Right atrium auricular region (tissue), 2 donors: Measurements from ENCODE around the gene SYT4. TPM values are rescaled to one million over a fixed set of nuclear protein-coding genes. Genes with fewer than 3 reads are reported as not detected.

Source experiments
- DNase-seq: peaks from one replicate; pipeline ENCODE4 v3.0.0-alpha.2; 2019; ENCODE audit warnings: low spot score
- H3K27ac ChIP-seq, 2 donors: fragments of 200-600 bp; sonication (generic); 1 replicate in 1 of 2; 2 replicates in 1 of 2; pipeline ENCODE4 v1.5.1; 2016 to 2019
- H3K27me3 ChIP-seq, 2 donors: fragments of 200-600 bp; sonication (generic); one replicate each; pipeline versions ENCODE4 v1.5.1 to v1.6.0; 2017 to 2019
- H3K36me3 ChIP-seq: fragments of 200-600 bp; sonication (generic); one replicate; pipeline ENCODE4 v1.5.1; 2016
- H3K4me1 ChIP-seq, 2 donors: fragments of 200-600 bp; sonication (generic); one replicate each; pipeline versions ENCODE4 v1.5.1 to v1.6.0; 2017 to 2019
- H3K4me3 ChIP-seq, 2 donors: fragments of 200-600 bp; sonication (generic); 1 replicate in 1 of 2; 2 replicates in 1 of 2; pipeline ENCODE4 v1.5.1; 2017 to 2019; ENCODE audit warnings: mild to moderate bottlenecking in 1 of 2, moderate library complexity in 1 of 2
- H3K9me3 ChIP-seq, 2 donors: fragments of 200-600 bp; sonication (generic); one replicate each; pipeline ENCODE4 v1.5.1; 2019
- total RNA-seq, 2 donors: library from RNA; depleted of rRNA; stranded (reverse); fragments of >200 nt; gene quantifications; one replicate each; pipeline ENCODE4 v1.1.0, GENCODE V29; 2016
- TF ChIP-seq, protein P1 (sequence below), 2 donors: fragments of 200-600 bp; sonication (generic); IDR thresholded peaks; one replicate each; pipeline ENCODE4 v1.5.1; 2019; ENCODE audit warnings: antibody characterized with exemption in 2 of 2

SYT4 gene
- total RNA-seq, 2 donors from 2014 or later: 7.1 to 14.5 TPM

DNA sequence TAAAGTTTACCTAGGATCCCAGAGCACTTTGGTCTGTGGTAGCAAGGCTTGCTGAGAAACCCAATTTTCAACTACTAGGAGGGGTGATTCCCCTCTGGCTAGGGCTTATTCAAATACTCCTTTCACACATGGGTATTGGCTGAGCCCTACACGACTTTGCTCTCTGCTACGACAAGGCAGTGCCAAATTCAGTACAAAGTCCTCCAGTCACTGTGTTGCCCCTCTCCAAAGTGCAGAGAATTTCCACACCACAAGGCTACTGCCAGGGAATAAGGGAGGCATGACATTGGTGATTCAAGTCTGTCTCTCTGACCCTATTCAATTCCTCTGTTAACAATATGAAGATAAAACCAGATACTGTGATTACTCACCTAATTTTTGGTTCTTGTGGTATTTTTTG, 38.9 kb downstream of the SYT4 start:
- Histone ChIP-seq H3K27ac (no peak overlapping the region), H3K9me3 (no peaks in the 10 kb centered on the region), H3K4me1 (no peaks in the 10 kb centered on the region), H3K36me3 (no peaks in the 10 kb centered on the region), H3K4me3 (no peak overlapping the region), H3K27me3 (no peaks in the 10 kb centered on the region)
- no peak for DNase-seq
- TF ChIP-seq, protein P1, sequence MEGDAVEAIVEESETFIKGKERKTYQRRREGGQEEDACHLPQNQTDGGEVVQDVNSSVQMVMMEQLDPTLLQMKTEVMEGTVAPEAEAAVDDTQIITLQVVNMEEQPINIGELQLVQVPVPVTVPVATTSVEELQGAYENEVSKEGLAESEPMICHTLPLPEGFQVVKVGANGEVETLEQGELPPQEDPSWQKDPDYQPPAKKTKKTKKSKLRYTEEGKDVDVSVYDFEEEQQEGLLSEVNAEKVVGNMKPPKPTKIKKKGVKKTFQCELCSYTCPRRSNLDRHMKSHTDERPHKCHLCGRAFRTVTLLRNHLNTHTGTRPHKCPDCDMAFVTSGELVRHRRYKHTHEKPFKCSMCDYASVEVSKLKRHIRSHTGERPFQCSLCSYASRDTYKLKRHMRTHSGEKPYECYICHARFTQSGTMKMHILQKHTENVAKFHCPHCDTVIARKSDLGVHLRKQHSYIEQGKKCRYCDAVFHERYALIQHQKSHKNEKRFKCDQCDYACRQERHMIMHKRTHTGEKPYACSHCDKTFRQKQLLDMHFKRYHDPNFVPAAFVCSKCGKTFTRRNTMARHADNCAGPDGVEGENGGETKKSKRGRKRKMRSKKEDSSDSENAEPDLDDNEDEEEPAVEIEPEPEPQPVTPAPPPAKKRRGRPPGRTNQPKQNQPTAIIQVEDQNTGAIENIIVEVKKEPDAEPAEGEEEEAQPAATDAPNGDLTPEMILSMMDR (IDR thresholded peaks at IDR 0.05): no peak

- H3K27me3 ChIP-seq: no peaks in the 10 kb centered on the region
- H3K27ac ChIP-seq: no peak overlapping the region
- no peak for DNase-seq
- H3K4me3 ChIP-seq: no peak overlapping the region
- no peaks in the 10 kb centered on the region for H3K36me3 ChIP-seq
- TF ChIP-seq, protein P1 (IDR thresholded peaks at IDR 0.05): no peak
- no peaks in the 10 kb centered on the region for H3K9me3 ChIP-seq
- no peaks in the 10 kb centered on the region for H3K4me1 ChIP-seq
Measured at GRCh38 chr18:43236921-43237320, 40.4 kb downstream of the SYT4 start.

GRCh38 chr18:43234889-43235288, 42.4 kb downstream of the SYT4 start:
- Histone ChIP-seq H3K27ac (no peak overlapping the region), H3K4me3 (no peak overlapping the region), H3K27me3 (no peaks in the 10 kb centered on the region), H3K4me1 (no peaks in the 10 kb centered on the region), H3K36me3 (no peaks in the 10 kb centered on the region), H3K9me3 (no peaks in the 10 kb centered on the region)
- TF ChIP-seq, protein P1 (IDR thresholded peaks at IDR 0.05): no peak
- DNase-seq: no peak

- no peaks in the 10 kb centered on the region for H3K4me1 ChIP-seq
- H3K4me3 ChIP-seq: no peak overlapping the region
- no peak for DNase-seq
- no peak overlapping the region for H3K27ac ChIP-seq
- H3K9me3 ChIP-seq: no peaks in the 10 kb centered on the region
- no peaks in the 10 kb centered on the region for H3K36me3 ChIP-seq
- H3K27me3 ChIP-seq: no peaks in the 10 kb centered on the region
- TF ChIP-seq, protein P1 (IDR thresholded peaks at IDR 0.05): no peak
Measured at GRCh38 chr18:43222501-43222900, 54.8 kb downstream of the SYT4 start.

DNA sequence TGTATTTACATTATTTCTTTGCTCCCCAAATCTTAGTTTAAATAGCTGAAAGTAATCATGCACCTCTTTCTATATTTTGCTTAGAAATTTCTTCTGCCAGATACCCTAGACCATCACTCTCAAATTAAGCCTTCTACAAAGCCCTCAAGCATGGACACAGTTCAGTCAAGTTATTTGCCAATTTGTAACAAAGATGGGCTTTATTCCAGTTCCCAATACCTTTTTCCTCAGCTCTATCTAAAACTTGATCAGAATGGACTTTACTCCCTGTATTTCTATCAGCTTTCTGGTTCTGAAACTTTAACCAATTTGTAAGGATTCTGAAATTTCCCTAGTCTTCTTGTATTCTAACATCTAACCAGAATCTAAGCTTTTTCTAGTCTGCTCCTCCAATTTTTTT, 56.6 kb downstream of the SYT4 start:
- no peaks in the 10 kb centered on the region for H3K27me3 ChIP-seq
- DNase-seq: no peak
- TF ChIP-seq, protein P1 (IDR thresholded peaks at IDR 0.05): no peak
- no peaks in the 10 kb centered on the region for H3K36me3 ChIP-seq
- H3K27ac ChIP-seq: no peak overlapping the region
- H3K4me3 ChIP-seq: no peak overlapping the region
- H3K4me1 ChIP-seq: no peaks in the 10 kb centered on the region
- H3K9me3 ChIP-seq: no peaks in the 10 kb centered on the region

Other genes starting within 250 kb of the SYT4 start
- gene RIT2, start 161.8 kb downstream of the SYT4 start, total RNA-seq: not detected